DOHH2 (cell line): ENCODE data around the gene SEMA3D.

Experiments
- H3F3A ChIP-seq: fragments of 200-600 bp; sonication (generic), shearing (Covaris generic); 2 replicates; pipeline ENCODE4 v1.6.0; 2016; ENCODE audit warnings: antibody characterized with exemption, mild to moderate bottlenecking; ENCODE audit not compliant: control insufficient read depth, insufficient read depth
- H3K27ac ChIP-seq: fragments of 200-600 bp; sonication (generic); 2 replicates; pipeline ENCODE4 v1.5.1; 2014; ENCODE audit warnings: low read depth, mild to moderate bottlenecking, low read length, moderate library complexity
- H3K27me3 ChIP-seq: fragments of 200-600 bp; sonication (generic); 2 replicates; pipeline ENCODE4 v1.6.1; 2014; ENCODE audit warnings: mild to moderate bottlenecking, low read length, mixed read lengths; ENCODE audit not compliant: control insufficient read depth
- H3K36me3 ChIP-seq: fragments of 200-600 bp; sonication (generic); 2 replicates; pipeline ENCODE4 v1.6.1; 2014; ENCODE audit warnings: mild to moderate bottlenecking, low read length, moderate library complexity, mixed read lengths; ENCODE audit not compliant: control insufficient read depth
- H3K4me1 ChIP-seq: fragments of 200-600 bp; sonication (generic); 2 replicates; pipeline ENCODE4 v1.6.1; 2014; ENCODE audit warnings: mild to moderate bottlenecking, low read length, mixed read lengths; ENCODE audit not compliant: control insufficient read depth
- H3K4me2 ChIP-seq: fragments of 200-600 bp; sonication (generic); 2 replicates; pipeline ENCODE4 v1.6.0; 2014; ENCODE audit warnings: mild to moderate bottlenecking, low read length, moderate library complexity
- H3K4me3 ChIP-seq: fragments of 200-600 bp; sonication (generic); 2 replicates; pipeline ENCODE4 v1.5.1; 2014; ENCODE audit warnings: mild to moderate bottlenecking, low read length, mixed read lengths
- H3K79me2 ChIP-seq: fragments of 200-600 bp; sonication (generic); 2 replicates; pipeline ENCODE4 v1.6.1; 2014; ENCODE audit warnings: mild to moderate bottlenecking, low read length, mixed read lengths; ENCODE audit not compliant: control insufficient read depth
- H3K9me2 ChIP-seq: fragments of 200-600 bp; sonication (generic); replicated peaks from 2 replicates; pipeline ENCODE4 v1.6.1; 2014; ENCODE audit warnings: mild to moderate bottlenecking, low read length, mixed read lengths; ENCODE audit not compliant: control insufficient read depth
- H3K9me3 ChIP-seq: fragments of 200-600 bp; sonication (generic); 2 replicates; pipeline ENCODE4 v1.6.1; 2014; ENCODE audit warnings: antibody characterized with exemption, low read length, mixed read lengths; ENCODE audit not compliant: control insufficient read depth, insufficient read depth
- H4K20me1 ChIP-seq: fragments of 200-600 bp; sonication (generic); 2 replicates; pipeline ENCODE4 v1.6.0; 2014; ENCODE audit warnings: low read depth, mild to moderate bottlenecking, antibody characterized with exemption, low read length, moderate library complexity; ENCODE audit not compliant: control insufficient read depth, insufficient read depth
- EZH2phosphoT487 ChIP-seq: fragments of 200-600 bp; sonication (generic); IDR thresholded peaks from 2 replicates; pipeline ENCODE4 v1.6.1; 2017; ENCODE audit warnings: borderline replicate concordance, mild to moderate bottlenecking, antibody characterized with exemption, low read length, moderate library complexity, mixed read lengths
- TF ChIP-seq, protein P1 (sequence below): fragments of 200-600 bp; sonication (generic); IDR thresholded peaks from one replicate; pipeline ENCODE4 v1.5.1; 2014; ENCODE audit warnings: antibody characterized with exemption, mild to moderate bottlenecking, low read depth, low read length; ENCODE audit not compliant: poor library complexity, severe bottlenecking

Gene SEMA3D

DNA sequence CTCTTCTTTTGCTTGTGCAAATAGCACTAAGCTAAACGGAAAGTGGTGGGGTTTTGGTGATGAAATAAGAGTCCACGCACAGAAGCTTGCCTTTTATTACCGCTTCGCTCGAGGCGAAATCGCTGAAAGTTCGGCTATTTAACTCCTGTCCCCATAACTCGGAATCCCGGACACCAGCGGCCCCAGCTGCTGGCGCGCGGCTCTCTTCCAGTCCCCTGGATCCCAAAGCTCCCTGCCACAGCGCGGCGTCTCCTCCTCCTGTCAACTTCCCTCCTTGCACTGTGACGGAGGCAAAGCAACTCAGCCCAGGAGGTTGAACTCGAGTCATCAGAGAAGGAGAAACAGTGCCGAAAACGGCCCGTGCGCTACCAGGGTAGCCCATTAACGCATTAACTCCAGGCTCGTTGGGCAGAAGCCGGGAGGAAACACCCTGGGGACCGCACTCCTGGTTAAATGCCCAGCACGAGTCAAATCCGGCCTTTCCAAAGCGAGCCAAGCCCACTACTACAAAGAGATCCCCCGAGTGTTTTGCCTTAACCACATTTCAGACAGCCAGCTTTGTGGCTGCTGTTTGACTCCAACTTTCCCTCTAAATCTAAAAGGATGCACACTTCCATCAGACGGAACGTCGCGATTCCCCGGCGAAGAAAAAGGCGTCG is 1.3 kb downstream of the SEMA3D start:
- no peak for TF ChIP-seq EZH2phosphoT487
- TF ChIP-seq, protein P1, sequence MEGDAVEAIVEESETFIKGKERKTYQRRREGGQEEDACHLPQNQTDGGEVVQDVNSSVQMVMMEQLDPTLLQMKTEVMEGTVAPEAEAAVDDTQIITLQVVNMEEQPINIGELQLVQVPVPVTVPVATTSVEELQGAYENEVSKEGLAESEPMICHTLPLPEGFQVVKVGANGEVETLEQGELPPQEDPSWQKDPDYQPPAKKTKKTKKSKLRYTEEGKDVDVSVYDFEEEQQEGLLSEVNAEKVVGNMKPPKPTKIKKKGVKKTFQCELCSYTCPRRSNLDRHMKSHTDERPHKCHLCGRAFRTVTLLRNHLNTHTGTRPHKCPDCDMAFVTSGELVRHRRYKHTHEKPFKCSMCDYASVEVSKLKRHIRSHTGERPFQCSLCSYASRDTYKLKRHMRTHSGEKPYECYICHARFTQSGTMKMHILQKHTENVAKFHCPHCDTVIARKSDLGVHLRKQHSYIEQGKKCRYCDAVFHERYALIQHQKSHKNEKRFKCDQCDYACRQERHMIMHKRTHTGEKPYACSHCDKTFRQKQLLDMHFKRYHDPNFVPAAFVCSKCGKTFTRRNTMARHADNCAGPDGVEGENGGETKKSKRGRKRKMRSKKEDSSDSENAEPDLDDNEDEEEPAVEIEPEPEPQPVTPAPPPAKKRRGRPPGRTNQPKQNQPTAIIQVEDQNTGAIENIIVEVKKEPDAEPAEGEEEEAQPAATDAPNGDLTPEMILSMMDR: no peak
- Histone ChIP-seq H3K4me3 (no peak overlapping the region), H3K27ac (no peak overlapping the region)

DNA sequence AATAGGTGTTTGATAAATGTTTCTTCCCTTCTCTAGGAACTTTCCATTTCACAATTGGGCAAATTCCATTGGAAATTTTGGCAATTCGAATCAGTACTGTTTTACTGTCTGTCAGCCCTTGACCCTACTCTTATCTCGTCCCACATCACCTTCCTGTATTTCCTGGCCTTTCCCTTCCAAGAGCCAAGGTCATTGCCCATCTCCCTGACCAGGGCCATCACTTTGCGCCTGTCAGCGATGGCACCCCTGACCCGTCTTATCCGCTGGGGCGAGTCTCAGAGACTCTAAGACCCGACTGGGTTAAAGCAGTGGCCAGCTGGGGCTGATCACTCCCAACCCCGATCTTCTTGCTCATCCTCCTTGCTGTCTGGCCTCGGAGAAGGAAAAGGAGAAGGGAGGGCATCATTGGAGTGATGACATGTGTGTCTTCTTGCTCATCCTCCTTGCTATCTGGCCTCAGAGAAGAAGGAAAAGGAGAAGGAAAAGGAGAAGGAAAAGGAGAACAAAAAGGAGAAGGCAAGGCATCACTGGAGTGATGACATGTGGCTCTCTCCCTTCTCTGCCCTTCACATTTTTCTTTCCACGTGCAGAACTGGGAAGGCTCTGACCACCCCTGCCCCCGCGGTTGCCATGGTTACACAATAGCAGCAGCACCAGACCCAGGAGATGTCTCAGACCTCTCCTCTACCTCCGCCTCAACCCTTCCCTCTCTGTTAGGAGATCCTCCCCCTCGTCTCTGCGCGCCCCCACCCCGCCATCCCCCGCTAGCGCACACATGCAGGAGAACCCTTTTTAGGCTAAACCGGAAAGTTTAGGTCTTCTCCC is 2.0 kb downstream of the SEMA3D start:
- no peaks in the 10 kb centered on the region for H3K4me1 ChIP-seq
- peaks cover 19% of the 10 kb centered on the region; the same call in 1 of the 2 replicates for H3K9me3 ChIP-seq
- H3K79me2 ChIP-seq: no peaks in the 10 kb centered on the region
- no peak for TF ChIP-seq EZH2phosphoT487
- TF ChIP-seq, protein P1: no peak
- no peaks in the 10 kb centered on the region for H3F3A ChIP-seq
- H3K36me3 ChIP-seq: no peaks in the 10 kb centered on the region
- H3K27me3 ChIP-seq: no peaks in the 10 kb centered on the region
- H4K20me1 ChIP-seq: no peaks in the 10 kb centered on the region
- no peak overlapping the region for H3K4me2 ChIP-seq
- H3K4me3 ChIP-seq: no peak overlapping the region
- H3K27ac ChIP-seq: no peak overlapping the region
- no peaks in the 10 kb centered on the region for H3K9me2 ChIP-seq

More for the DNA sequence above, 1.3 kb downstream of the SEMA3D start:
- Histone ChIP-seq H3K27me3 (no peaks in the 10 kb centered on the region), H4K20me1 (no peaks in the 10 kb centered on the region), H3F3A (no peaks in the 10 kb centered on the region), H3K79me2 (no peaks in the 10 kb centered on the region), H3K4me2 (no peak overlapping the region), H3K9me2 (no peaks in the 10 kb centered on the region), H3K36me3 (no peaks in the 10 kb centered on the region), H3K4me1 (no peaks in the 10 kb centered on the region), H3K9me3 (peaks cover 19% of the 10 kb centered on the region; the same call in 1 of the 2 replicates)

DNA sequence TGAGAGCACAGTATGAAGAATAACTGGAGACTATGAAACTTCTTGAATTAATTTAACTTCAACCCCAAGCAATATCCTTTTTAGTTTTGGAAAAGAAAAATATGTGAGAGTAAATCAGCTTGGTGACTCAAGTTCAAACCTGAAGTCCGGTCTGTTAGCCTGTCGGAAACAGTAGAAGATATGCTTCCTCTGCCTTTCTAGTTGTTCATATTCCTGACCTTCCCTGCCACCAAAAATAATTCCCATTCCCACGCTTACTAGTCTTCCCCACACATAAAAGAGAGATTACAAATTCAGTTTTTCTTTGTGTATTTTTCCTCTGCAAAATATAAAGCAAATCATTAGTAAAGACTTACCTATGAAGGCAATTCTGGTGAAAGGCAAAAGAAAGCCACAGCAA is 3.6 kb downstream of the SEMA3D start:
- Histone ChIP-seq H3K9me2 (no peaks in the 10 kb centered on the region), H4K20me1 (no peaks in the 10 kb centered on the region), H3F3A (no peaks in the 10 kb centered on the region), H3K9me3 (peaks cover 27% of the 10 kb centered on the region; the same call in 1 of the 2 replicates), H3K4me2 (no peak overlapping the region), H3K4me3 (no peak overlapping the region), H3K4me1 (no peaks in the 10 kb centered on the region), H3K27ac (no peak overlapping the region), H3K27me3 (no peaks in the 10 kb centered on the region), H3K36me3 (no peaks in the 10 kb centered on the region), H3K79me2 (no peaks in the 10 kb centered on the region)
- TF ChIP-seq EZH2phosphoT487: no peak
- TF ChIP-seq, protein P1: no peak
